HTERT RPE-1 (cell line): ENCODE results near the gene DLEC1.
"Not testable (repeated sequence)": the region's sequence is repeated elsewhere in the genome, so short reads cannot be mapped to it uniquely, and the experiment has no call there.

Source experiments
- in situ Hi-C: fragments of 300-500 bp; cut with MboI; formaldehyde crosslinking; loops from 4 replicates; pipeline ENCODE4 v1.14.3; 2020; ENCODE audit warnings: low sequenced_read_pairs

The DLEC1 gene

GRCh38 chr3:38018296-38019266 lies 20.4 kb upstream of the DLEC1 start:
- in situ Hi-C loops, result no loop called here

- in situ Hi-C loops, result no loop called here
These were observed 19.2 kb upstream of the DLEC1 start for GRCh38 chr3:38019658-38020341.

- in situ Hi-C loops, result no loop called here
These were observed 18.7 kb upstream of the DLEC1 start for GRCh38 chr3:38020342-38020726.

GRCh38 chr3:38021196-38021595 lies 17.8 kb upstream of the DLEC1 start:
- in situ Hi-C loops, result no loop called here

- in situ Hi-C loops, result no loop called here
These were observed 16.7 kb upstream of the DLEC1 start for GRCh38 chr3:38022301-38022700.

- in situ Hi-C loops, result no loop called here
These were observed 15.9 kb upstream of the DLEC1 start for GRCh38 chr3:38022896-38023709.

GRCh38 chr3:38026856-38027255 lies 12.2 kb upstream of the DLEC1 start:
- in situ Hi-C loops, result no loop called here

- in situ Hi-C loops, result no loop called here
These were observed 11.2 kb upstream of the DLEC1 start for GRCh38 chr3:38027466-38028465.

- in situ Hi-C loops, result no loop called here
These were observed 10.2 kb upstream of the DLEC1 start for GRCh38 chr3:38028621-38029361.

GRCh38 chr3:38029400-38030125 lies 9.4 kb upstream of the DLEC1 start, which contains the start of gene PLCD1:
TSS of gene PLCD1 (minus strand) at chr3:38029642. CDS start at chr3:38029539, 103 bp downstream.
- in situ Hi-C loops, result no loop called here

GRCh38 chr3:38030126-38031021 lies 8.6 kb upstream of the DLEC1 start:
- in situ Hi-C loops, result no loop called here

GRCh38 chr3:38031022-38031994 lies 7.7 kb upstream of the DLEC1 start:
- in situ Hi-C loops, result no loop called here

- in situ Hi-C loops, result no loop called here
These were observed 6.6 kb upstream of the DLEC1 start for GRCh38 chr3:38032328-38032865.

GRCh38 chr3:38033586-38033985 lies 5.4 kb upstream of the DLEC1 start:
- in situ Hi-C loops, result not testable (repeated sequence)

- in situ Hi-C loops, result not testable (repeated sequence)
These were observed 4.7 kb upstream of the DLEC1 start for GRCh38 chr3:38034335-38034734.

- in situ Hi-C loops, result no loop called here
These were observed 2.7 kb upstream of the DLEC1 start for GRCh38 chr3:38036286-38036685.
